K562 (cell line): Measurements from ENCODE around the gene BCL11A. TPM values are rescaled to one million over a fixed set of nuclear protein-coding genes. Genes with fewer than 3 reads are reported as not detected.

Experiments used
- ATAC-seq: fragments of 200-7000 bp; cut with Tn5 transposase; 3 replicates; pipeline ENCODE4 v1.9.1; 2020; ENCODE audit warnings: moderate library complexity
- BruUV-seq: library from RNA; stranded (reverse); fragments of 400-500 nt; replicated peaks from 2 replicates; lab custom pipeline; 2021; lab: Mats Ljungman, UMichigan
- CTCF ChIA-PET: fragments of 300-600 bp; formaldehyde crosslinking; extraction: SDS; loops from one replicate; lab custom pipeline; 2021; ENCODE audit warnings: low intra/inter-chr PET ratio; lab: Yijun Ruan, JAX
- POLR2A ChIA-PET: fragments of 300-600, 350-650 bp; sonication (Branson Sonifier 250); formaldehyde crosslinking; extraction: SDS; loops from one replicate; lab custom pipeline; 2021; ENCODE audit warnings: antibody characterized with exemption, inconsistent platforms; lab: Yijun Ruan, JAX
- DNase-seq, 4 experiments: peaks; one replicate each; pipeline versions ENCODE4 v3.0.0 to v3.0.0-alpha.2; 2011 to 2018; ENCODE audit warnings: low spot score in 3 of 4, mixed read lengths in 3 of 4; ENCODE audit errors: extremely low read depth in 1 of 4
- FAIRE-seq: peaks from 2 replicates; lab custom pipeline; 2011; peaks lifted over from hg19 to GRCh38; lab: Jason Lieb, UNC
- H2AFZ ChIP-seq: 2 replicates; pipeline ENCODE4 v1.6.0; 2011; ENCODE audit warnings: low read depth, low read length, control low read depth, inconsistent platforms
- H3K27ac ChIP-seq: fragments of 200-600 bp; 3 replicates; pipeline ENCODE4 v1.8.0; 2011; ENCODE audit warnings: low read depth, mild to moderate bottlenecking, control low read depth, inconsistent platforms, low read length, moderate library complexity, mixed read lengths; ENCODE audit errors: extremely low read depth
- H3K27me3 ChIP-seq, 2 experiments: fragments of 300-600 bp in 1 of 2; 2 replicates in 1 of 2; 3 replicates in 1 of 2; pipeline versions ENCODE4 v1.6.0 to v1.8.0; 2011; ENCODE audit warnings: inconsistent platforms in 2 of 2, low read length in 2 of 2, mild to moderate bottlenecking in 1 of 2, mixed read lengths in 1 of 2, moderate library complexity in 1 of 2; ENCODE audit not compliant: control insufficient read depth in 2 of 2, insufficient read depth in 2 of 2
- H3K36me3 ChIP-seq: fragments of 300-600 bp; 3 replicates; pipeline ENCODE4 v1.8.0; 2011; ENCODE audit warnings: mild to moderate bottlenecking, low read length, inconsistent platforms; ENCODE audit not compliant: control insufficient read depth, insufficient read depth
- H3K4me1 ChIP-seq, 2 experiments: fragments of 200-600 bp in 1 of 2; replicated peaks in 1 of 2; 2 replicates in 1 of 2; 3 replicates in 1 of 2; pipeline versions ENCODE4 v1.5.1 to v1.8.0; 2011; ENCODE audit warnings: inconsistent platforms in 2 of 2, low read length in 2 of 2, mild to moderate bottlenecking in 1 of 2, mixed read lengths in 1 of 2, moderate library complexity in 1 of 2; ENCODE audit not compliant: control insufficient read depth in 2 of 2, insufficient read depth in 2 of 2
- H3K4me2 ChIP-seq: 2 replicates; pipeline ENCODE4 v1.6.1; 2011; ENCODE audit warnings: low read length, control low read depth, inconsistent platforms, mixed read lengths; ENCODE audit not compliant: insufficient read depth
- H3K4me3 ChIP-seq: fragments of 200-600 bp; sonication (generic), shearing (Covaris generic); 2 replicates; pipeline ENCODE4 v1.5.1; 2016; ENCODE audit warnings: control low read depth, inconsistent platforms
- H3K79me2 ChIP-seq: fragments of 200-600 bp; 3 replicates; pipeline ENCODE4 v1.8.0; 2011; ENCODE audit warnings: low read length, inconsistent platforms; ENCODE audit not compliant: control insufficient read depth, insufficient read depth
- H3K9ac ChIP-seq, 2 experiments: 2 replicates each; pipeline versions ENCODE4 v1.6.0 to v1.6.1; 2011; ENCODE audit warnings: low read depth in 2 of 2, low read length in 2 of 2, control low read depth in 1 of 2, inconsistent platforms in 1 of 2, mild to moderate bottlenecking in 1 of 2, mixed read lengths in 1 of 2; ENCODE audit not compliant: insufficient read depth in 1 of 2
- H3K9me1 ChIP-seq: one replicate; pipeline ENCODE4 v1.6.0; 2011; ENCODE audit warnings: inconsistent platforms, mild to moderate bottlenecking, low read length, moderate library complexity; ENCODE audit not compliant: control insufficient read depth, insufficient read depth
- H3K9me3 ChIP-seq: replicated peaks from 2 replicates; pipeline ENCODE4 v1.5.1; 2011; ENCODE audit warnings: low read depth, low read length, inconsistent platforms; ENCODE audit not compliant: control insufficient read depth, insufficient read depth
- H4K20me1 ChIP-seq: replicated peaks from 2 replicates; pipeline ENCODE4 v1.6.1; 2011; ENCODE audit warnings: low read length, inconsistent platforms, mixed read lengths; ENCODE audit not compliant: control insufficient read depth, insufficient read depth
- ADNP ChIP-seq: fragments of 200-800 bp; sonication (Bioruptor generic); IDR thresholded peaks from 2 replicates; pipeline ENCODE4 v1.6.1; 2016; ENCODE audit warnings: missing genetic modification characterization, missing compliant biosample characterization
- CXXC5 ChIP-seq: fragments of 250-450 bp; sonication (Bioruptor Pico); IDR thresholded peaks from 2 replicates; pipeline ENCODE4 v1.8.0; 2022; ENCODE audit warnings: inconsistent platforms, mild to moderate bottlenecking, moderate library complexity
- FUS ChIP-seq: fragments of 200-400 bp; formaldehyde crosslinking; optimal IDR thresholded peaks from 2 replicates; pipeline ENCODE3; 2017; ENCODE audit warnings: low read depth, low read length
- MCM5 ChIP-seq: fragments of 450-650 bp; IDR thresholded peaks from 2 replicates; pipeline ENCODE4 v1.6.1; 2016; ENCODE audit warnings: low read depth
- POLR2B ChIP-seq: fragments of 450-650 bp; IDR thresholded peaks from 2 replicates; pipeline ENCODE4 v1.6.1; 2018; ENCODE audit warnings: low read depth; ENCODE audit not compliant: partially characterized antibody
- WGBS: fragments of 100-300 bp; shearing (Covaris generic); methylation state at CpG from one replicate; pipeline ENCODE4 v1.1.6; 2016; ENCODE audit warnings: low coverage, mixed read lengths; ENCODE audit not compliant: insufficient coverage; ENCODE audit errors: missing lambda C conversion rate; 5-methylcytosine and 5-hydroxymethylcytosine counted together
- in situ Hi-C: fragments of 300-500 bp; cut with MboI; formaldehyde crosslinking; loops from 4 replicates; pipeline ENCODE4 v1.15.0; 2018; ENCODE audit warnings: inconsistent platforms, mixed read lengths
- intact Hi-C: fragments of 100-400 bp; cut with micrococcal nuclease; formaldehyde crosslinking; loops from 2 replicates; pipeline ENCODE4 v1.14.2; 2022
- polyA plus RNA-seq, 8 experiments: library from polyadenylated mRNA; depleted of rRNA in 4 of 8; stranded (reverse) in 5 of 8; unstranded in 3 of 8; fragments of >200 nt; fragmentation: Nextera tagmentation in 2 of 8; fragmentation: Illumina TruSeq in 1 of 8; extraction: Ambion mirVana in 2 of 8; extraction: Trizol in 1 of 8; gene quantifications; 2 replicates each; pipeline versions ENCODE4 v1.2.1 to v1.2.3, GENCODE V29; 2011 to 2014; ENCODE audit warnings: inconsistent platforms in 1 of 8, missing spikeins in 1 of 8
- total RNA-seq, 7 experiments: library from RNA; depleted of rRNA in 6 of 7; stranded (reverse); fragments of >200 nt in 6 of 7; fragmentation: Illumina TruSeq in 2 of 7; extraction: Trizol in 2 of 7; gene quantifications; 2 replicates each; pipeline versions ENCODE4 v1.2.1 to v1.2.3, GENCODE V29; 2011 to 2021; ENCODE audit warnings: low replicate concordance in 1 of 7
- TF ChIP-seq, protein P1 (sequence below), 2 experiments: fragments of 450-650 bp in 1 of 2; sonication (generic) in 1 of 2; formaldehyde crosslinking; conservative IDR thresholded peaks; 2 replicates each; pipeline versions ENCODE4 v1.4.0 to v1.8.1; 2020 to 2022; ENCODE audit warnings: mild to moderate bottlenecking in 1 of 2, missing genetic modification reagents in 1 of 2
- TF ChIP-seq, protein P2 (sequence below), 3 experiments: fragments of 200-800 bp in 1 of 3; fragments of 250-450 bp in 1 of 3; fragments of 450-650 bp in 1 of 3; sonication (Bioruptor Pico) in 1 of 3; sonication (Bioruptor generic) in 1 of 3; formaldehyde crosslinking in 1 of 3; IDR thresholded peaks; 2 replicates each; pipeline versions ENCODE4 v1.6.1 to v1.8.0; 2016 to 2022; ENCODE audit warnings: mild to moderate bottlenecking in 2 of 3, missing genetic modification characterization in 2 of 3, missing compliant biosample characterization in 1 of 3, moderate library complexity in 1 of 3
- TF ChIP-seq, protein P3 (sequence below): fragments of 150-350 bp; IDR thresholded peaks from 2 replicates; pipeline ENCODE4 v1.6.1; 2014; ENCODE audit warnings: low read depth, mild to moderate bottlenecking, low read length, borderline replicate concordance

The BCL11A gene
- total and polyA plus RNA-seq, 9 of the 15 experiments (the other 6 are each of a cell fraction or from before 2014, with no cell fraction given): 0.13 TPM; not detected in 8

DNA sequence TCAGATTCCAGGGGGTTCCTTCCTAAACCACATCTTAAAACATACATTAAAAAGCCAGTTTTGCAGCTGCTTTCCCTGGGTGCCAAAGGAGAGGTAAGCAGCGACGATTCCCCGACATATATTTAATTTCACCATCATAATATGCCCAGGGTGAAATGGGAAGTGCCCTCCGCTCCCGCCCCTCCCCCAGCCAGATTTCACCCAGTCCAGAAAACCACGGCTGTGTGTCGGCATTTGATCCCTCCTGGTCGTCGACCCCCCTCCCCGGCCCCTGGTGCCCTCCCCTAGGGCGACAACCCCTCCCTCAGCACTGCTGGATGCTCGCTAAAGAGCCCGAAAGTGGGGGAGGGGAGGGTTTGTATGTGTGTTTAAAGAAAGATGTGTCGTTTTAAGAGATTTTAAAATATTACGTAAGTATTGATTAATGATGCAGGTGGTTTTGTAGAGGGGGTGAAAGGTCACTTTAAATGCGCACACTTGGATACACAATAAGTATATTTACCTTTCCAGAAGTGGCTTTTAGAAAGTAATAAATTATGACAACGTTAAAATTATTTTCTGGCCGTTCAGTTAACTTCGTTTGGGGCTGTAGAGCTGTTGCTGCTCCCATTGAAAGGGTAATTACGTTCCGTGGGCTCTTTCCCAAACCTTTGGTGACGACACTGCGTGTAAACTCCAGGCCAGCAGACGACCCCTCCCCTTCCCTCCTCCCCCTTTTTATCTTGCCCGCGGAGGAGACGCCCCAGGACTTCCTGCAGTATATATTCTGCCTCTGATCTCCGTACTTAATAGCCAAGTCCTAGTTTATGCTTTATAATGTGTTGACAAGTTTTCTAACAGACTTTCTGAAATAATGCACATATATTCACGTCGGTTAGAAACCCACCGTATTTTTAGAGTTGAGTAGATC lies 3.4 kb upstream of the BCL11A start (continued):
- TF ChIP-seq, protein P1, sequence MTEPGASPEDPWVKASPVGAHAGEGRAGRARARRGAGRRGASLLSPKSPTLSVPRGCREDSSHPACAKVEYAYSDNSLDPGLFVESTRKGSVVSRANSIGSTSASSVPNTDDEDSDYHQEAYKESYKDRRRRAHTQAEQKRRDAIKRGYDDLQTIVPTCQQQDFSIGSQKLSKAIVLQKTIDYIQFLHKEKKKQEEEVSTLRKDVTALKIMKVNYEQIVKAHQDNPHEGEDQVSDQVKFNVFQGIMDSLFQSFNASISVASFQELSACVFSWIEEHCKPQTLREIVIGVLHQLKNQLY (CRISPR knock-in tag; conservative IDR thresholded peaks at IDR 0.05): no peak
- 0 out of 2 replicates have a peak, but pooled peaks have one; percentile 39 for TF ChIP-seq CXXC5 (CRISPR knock-in tag)

DNA sequence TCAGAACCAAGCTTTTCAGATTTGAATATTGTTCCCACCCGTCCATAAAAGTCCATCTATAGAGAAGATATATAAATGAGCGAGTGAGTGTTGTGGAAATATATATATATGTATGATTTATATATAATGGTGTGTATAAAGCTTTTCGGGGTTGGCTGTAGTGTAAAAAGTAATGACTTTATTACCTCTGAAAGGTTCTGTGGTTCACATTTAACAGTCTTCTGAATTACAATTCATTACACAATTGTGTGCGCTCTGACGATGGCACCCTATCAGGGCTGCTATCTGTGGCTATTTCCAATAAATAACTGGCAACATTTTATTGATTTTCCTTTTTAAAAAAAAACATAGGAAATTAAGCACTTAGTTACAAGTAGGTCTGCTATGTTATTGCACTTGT lies 2.7 kb upstream of the BCL11A start:
- ChIA-PET CTCF (no interaction called here), POLR2A (interaction anchor here (0.6 kb wide), 1 partner anchor 117 kb away, joined by 3 read pairs; no protein-coding TSS in a partner anchor)
- Histone ChIP-seq H3K9ac (no peak overlapping the region), H4K20me1 (no peaks in the 10 kb centered on the region; the same call in 1 of the 2 replicates), H2AFZ (no peak overlapping the region), H3K9me1 (no peaks in the 10 kb centered on the region), H3K27me3 (peaks cover 15 to 32% of the 10 kb centered on the region in 2 experiments; a peak in 4 of 5 replicates), H3K36me3 (no peaks in the 10 kb centered on the region), H3K9me3 (no peaks in the 10 kb centered on the region), H3K79me2 (no peaks in the 10 kb centered on the region), H3K4me2 (no peak overlapping the region), H3K27ac (no peak overlapping the region), H3K4me1 (peaks cover 0 to 21% of the 10 kb centered on the region in 2 experiments; a peak in 2 of 5 replicates), H3K4me3 (no peak overlapping the region)
- in situ Hi-C loops: no loop called here
- FAIRE-seq (no peak), DNase-seq (no peak), ATAC-seq (no peak)
- BruUV-seq: no TSS peak
- 0% methylated on average over 5 of the region's 5 CpGs for WGBS
- intact Hi-C loops: no loop called here
- TF ChIP-seq, protein P2, sequence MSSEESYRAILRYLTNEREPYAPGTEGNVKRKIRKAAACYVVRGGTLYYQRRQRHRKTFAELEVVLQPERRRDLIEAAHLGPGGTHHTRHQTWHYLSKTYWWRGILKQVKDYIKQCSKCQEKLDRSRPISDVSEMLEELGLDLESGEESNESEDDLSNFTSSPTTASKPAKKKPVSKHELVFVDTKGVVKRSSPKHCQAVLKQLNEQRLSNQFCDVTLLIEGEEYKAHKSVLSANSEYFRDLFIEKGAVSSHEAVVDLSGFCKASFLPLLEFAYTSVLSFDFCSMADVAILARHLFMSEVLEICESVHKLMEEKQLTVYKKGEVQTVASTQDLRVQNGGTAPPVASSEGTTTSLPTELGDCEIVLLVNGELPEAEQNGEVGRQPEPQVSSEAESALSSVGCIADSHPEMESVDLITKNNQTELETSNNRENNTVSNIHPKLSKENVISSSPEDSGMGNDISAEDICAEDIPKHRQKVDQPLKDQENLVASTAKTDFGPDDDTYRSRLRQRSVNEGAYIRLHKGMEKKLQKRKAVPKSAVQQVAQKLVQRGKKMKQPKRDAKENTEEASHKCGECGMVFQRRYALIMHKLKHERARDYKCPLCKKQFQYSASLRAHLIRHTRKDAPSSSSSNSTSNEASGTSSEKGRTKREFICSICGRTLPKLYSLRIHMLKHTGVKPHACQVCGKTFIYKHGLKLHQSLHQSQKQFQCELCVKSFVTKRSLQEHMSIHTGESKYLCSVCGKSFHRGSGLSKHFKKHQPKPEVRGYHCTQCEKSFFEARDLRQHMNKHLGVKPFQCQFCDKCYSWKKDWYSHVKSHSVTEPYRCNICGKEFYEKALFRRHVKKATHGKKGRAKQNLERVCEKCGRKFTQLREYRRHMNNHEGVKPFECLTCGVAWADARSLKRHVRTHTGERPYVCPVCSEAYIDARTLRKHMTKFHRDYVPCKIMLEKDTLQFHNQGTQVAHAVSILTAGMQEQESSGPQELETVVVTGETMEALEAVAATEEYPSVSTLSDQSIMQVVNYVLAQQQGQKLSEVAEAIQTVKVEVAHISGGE (CRISPR knock-in tag; IDR thresholded peaks at IDR 0.05): no peak
- TF ChIP-seq POLR2B (no peak), FUS (no peak), ADNP (tag) (no peak), MCM5 (no peak)
- TF ChIP-seq, protein P3, sequence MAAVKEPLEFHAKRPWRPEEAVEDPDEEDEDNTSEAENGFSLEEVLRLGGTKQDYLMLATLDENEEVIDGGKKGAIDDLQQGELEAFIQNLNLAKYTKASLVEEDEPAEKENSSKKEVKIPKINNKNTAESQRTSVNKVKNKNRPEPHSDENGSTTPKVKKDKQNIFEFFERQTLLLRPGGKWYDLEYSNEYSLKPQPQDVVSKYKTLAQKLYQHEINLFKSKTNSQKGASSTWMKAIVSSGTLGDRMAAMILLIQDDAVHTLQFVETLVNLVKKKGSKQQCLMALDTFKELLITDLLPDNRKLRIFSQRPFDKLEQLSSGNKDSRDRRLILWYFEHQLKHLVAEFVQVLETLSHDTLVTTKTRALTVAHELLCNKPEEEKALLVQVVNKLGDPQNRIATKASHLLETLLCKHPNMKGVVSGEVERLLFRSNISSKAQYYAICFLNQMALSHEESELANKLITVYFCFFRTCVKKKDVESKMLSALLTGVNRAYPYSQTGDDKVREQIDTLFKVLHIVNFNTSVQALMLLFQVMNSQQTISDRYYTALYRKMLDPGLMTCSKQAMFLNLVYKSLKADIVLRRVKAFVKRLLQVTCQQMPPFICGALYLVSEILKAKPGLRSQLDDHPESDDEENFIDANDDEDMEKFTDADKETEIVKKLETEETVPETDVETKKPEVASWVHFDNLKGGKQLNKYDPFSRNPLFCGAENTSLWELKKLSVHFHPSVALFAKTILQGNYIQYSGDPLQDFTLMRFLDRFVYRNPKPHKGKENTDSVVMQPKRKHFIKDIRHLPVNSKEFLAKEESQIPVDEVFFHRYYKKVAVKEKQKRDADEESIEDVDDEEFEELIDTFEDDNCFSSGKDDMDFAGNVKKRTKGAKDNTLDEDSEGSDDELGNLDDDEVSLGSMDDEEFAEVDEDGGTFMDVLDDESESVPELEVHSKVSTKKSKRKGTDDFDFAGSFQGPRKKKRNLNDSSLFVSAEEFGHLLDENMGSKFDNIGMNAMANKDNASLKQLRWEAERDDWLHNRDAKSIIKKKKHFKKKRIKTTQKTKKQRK: no peak
